Stimulated activated CD8-positive, alpha-beta memory T cell treated with anti-CD3 and anti-CD28 coated beads, Interleukin-4, amount 100 ng/mL, for 24 hours (primary cell): ENCODE results near the gene DMD.

ENCODE experiments used
- DNase-seq: peaks from one replicate; pipeline ENCODE4 v3.0.0-alpha.2; 2020; ENCODE audit warnings: low read depth

DMD gene

DNA sequence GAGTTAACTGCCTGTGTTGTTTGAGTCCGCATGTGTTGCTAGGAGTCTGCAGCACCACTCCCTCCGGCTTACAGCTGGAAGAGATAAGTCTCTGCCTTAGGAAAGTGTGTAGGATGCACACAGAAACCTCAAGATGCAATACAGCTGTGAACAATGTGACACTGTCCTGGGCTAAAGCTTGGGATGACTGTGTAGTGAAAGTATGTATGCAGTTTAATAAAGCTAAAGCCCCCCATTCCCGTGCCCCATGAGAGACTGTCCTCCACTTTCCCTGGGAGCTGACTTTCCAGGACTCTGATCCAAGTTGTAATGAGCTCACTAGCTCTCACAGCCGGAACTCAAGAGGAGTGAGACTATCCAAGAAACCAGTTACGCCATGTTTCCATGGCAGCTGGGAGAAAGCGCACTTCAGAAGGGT, 1982.9 kb downstream of the DMD start:
- DNase-seq = no peak

DNA sequence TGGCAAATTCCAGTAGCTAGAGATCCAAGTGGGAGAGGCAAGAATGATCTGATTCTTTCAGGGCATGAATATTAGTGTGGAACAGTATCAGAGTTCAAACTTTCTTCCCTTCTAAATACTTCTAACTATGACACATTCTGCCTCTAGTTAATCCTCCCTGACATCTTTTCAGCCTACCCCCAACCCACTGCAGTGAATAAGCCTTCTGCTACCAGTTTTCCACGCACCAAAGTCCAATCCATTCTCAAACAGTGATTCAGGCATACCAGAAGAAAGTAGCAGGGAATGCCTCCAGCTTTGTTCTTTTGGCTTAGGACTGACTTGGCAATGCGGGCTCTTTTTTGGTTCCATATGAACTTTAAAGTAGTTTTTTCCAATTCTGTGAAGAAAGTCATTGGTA, 1984.1 kb downstream of the DMD start:
- DNase-seq = no peak

DNA sequence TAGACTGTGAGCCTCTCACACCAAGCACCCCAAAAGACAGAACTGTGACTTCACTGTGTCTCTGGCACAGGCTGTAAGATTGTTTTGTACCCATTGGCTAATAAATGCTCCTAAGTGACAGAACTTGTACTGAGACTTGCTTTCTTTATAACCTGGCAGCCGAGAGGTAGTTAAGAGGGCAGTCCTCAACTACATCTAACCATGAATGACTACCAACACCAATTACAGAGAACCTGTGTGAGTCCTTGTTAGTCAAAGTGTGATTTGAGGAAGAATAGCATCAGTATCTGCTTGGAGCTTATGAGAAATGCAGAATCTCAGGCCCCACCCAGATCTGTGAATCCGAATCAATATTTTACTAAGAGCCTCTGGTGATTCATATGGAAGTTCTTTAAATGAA, 1985.5 kb downstream of the DMD start:
- no peak for DNase-seq

DNA sequence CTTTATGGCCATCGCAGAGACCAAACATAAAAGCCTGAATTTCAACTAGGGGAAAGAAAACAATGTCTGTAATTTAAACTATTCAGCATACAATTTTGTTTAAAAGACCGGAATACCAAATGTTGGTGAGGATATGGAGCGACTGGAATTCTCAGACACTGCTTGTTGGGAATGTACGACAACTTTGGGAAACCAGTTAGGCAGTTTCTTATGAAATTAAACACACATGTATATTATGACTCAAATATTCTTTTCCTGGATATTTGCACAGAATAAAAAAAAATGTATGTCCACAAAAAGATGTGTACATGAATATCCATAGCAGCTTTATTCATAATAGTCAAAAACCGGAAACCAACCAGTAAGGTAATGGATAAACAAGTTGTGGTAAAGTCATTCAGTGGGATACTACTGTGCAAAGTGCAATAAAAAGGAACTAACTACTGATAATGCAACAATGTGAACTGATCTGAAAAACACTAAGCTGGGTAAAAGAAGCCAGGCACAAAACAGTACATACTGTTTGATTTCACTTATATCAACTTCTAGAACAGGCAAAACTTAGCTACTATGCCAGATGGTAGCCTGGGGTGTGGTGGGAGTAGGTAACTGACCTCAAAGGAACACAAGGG, 1986.9 kb downstream of the DMD start:
- DNase-seq = no peak

DNA sequence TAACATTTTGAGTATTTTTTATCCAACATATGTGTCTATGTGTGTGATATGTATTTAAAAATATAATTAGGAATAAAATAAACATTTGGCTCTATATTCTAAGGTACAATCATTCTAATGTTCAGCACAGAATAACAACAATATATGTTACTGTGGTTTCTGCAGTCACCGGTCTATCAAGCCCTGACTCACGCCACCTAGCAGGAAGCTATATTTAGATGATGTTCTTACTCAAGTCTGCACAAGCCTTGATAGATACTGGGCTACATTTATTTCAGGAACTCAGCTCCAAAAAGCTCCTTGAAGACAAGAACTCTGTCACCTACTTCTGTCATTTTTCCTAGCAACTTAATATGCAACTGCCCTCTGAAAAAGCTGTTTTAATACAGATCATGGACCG, 1987.5 kb downstream of the DMD start:
- DNase-seq = no peak

DNA sequence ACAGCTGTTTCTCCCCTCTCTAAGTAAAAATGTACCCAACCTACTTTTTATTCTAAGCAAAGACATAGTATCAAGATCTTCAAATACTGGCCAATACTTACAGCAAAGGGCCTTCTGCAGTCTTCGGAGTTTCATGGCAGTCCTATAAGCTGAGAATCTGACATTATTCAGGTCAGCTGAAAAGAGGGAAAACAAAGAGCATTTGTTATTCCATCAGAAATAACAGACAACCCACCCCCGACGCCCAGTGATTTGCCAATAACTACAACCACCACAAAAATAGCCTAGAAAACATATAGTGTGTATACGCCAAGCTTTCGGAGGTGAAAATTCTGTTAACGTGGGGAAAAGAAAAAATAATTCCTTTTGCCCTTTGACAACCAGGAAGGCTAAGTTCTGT, 1988.4 kb downstream of the DMD start:
- no peak for DNase-seq

DNA sequence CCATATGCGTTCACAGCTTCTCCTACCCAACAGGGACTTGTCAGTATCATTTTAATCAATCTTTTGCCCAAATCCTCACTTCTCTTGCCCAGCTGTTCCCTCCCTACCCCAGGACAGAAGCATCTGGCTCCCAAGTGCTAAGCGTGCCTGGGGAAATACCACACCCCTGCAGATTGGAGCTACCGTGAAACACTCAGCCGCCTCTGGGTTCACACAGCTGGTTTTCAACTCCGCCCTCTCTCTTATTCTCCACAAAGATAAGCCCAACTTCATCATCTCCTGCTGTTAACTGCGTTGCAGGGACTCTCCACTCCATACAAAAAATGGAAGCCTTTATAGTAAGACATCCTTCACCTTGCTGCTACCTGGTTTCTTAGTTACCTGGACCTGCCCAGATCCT, 1992.2 kb downstream of the DMD start:
- no peak for DNase-seq

DNA sequence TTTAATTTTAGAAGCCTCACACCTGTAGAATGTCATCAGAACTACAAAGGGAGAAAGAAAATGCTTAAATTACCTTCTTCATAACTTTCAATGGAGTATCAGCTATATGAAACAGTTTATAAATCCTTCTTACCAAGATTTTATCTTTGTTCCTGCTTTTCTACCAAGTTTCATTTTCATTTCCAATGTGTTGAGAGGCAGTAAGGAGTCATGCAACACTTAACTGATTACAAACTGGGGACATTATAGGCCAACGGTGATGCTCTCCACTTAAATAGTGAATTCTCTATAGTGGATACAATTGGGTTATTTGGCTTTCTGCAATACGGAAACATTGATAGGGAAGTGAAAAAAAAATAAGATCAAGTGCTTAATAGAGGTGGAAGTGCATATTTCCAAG, 1994.3 kb downstream of the DMD start:
- DNase-seq = no peak

DNA sequence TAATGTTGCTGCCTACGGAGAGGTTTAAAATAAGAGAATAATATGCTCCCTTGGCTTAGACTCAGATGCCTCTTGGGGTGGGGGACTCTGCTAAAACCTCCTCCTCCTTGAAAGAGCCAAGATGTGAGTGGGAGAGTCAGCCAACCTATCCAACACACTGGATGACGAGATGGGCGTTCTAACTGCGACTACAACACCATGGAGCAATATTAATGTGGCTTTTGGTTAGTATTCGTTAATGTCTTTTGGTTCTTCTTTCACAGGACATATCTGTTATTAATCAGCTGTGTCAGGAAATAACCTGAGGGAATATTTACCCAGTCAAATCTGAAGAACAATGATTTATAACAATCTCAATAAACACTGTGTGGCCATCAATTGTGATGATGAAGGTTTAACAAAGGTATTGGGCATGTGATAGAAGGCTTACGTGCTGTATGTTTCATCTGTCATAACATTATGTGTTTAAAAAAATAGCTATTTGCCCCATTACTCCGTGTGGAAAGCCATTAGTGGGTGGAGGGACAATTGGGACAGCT, 1996.0 kb downstream of the DMD start:
- no peak for DNase-seq

DNA sequence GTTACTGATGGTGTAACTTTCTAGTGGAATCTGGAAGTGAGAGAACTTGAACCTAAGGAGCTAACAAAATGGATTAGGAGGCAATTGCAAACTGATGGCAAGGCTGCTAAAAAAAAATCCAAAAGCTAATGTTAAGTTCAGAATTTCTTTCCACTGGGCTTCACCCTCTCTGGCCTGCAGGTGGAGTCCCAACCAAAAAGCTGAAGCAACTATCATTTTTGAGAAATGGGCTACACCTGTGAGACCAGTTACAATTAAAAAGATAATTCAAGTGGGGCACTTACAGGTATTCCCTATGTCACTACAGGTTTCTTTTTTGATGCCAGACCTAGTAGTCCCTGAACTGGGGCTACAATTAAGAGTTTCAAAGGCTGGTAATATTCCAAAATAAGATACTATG, 1997.4 kb downstream of the DMD start:
- DNase-seq = no peak

DNA sequence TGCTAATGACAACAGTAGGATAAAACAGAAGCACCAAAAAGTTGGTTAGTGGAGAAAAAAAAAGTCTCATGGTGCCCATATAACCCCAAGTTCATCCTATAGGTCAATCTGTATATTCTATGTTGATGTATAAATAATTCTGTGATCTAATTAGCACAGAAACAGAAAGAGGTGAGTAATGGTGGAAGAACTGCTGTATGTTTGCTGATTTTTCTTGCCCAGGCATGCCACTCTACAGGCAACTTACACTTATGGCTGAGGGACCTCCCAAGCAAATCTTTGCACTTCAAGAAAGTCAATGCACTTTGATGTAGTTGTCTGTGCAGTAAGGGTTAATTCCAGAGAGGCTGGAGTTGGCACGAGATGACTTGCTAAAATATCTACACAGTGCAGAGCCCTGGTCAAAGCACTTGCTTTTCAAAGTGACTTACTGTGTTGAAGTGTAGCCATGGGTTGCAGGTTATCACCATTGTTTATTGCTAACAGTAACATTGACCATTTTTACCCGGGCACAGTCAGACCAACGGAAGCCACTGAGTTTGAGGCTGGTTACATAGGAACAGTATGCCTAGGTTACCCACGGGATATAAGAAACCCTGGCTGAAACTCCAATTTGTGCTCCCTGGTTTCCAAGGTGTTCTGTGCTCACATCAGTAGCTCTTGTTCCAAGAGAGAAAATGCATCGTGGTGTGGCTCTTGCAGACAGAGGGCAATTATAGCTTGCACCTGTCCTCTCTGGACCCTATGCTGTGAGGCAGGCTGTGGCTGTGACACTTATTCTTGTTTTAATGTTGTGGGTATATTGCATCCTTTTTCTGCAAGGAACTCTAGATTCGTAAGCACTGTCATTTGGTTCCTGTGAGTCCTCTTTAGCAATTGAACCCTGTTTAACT, 1998.2 kb downstream of the DMD start:
- DNase-seq = no peak

DNA sequence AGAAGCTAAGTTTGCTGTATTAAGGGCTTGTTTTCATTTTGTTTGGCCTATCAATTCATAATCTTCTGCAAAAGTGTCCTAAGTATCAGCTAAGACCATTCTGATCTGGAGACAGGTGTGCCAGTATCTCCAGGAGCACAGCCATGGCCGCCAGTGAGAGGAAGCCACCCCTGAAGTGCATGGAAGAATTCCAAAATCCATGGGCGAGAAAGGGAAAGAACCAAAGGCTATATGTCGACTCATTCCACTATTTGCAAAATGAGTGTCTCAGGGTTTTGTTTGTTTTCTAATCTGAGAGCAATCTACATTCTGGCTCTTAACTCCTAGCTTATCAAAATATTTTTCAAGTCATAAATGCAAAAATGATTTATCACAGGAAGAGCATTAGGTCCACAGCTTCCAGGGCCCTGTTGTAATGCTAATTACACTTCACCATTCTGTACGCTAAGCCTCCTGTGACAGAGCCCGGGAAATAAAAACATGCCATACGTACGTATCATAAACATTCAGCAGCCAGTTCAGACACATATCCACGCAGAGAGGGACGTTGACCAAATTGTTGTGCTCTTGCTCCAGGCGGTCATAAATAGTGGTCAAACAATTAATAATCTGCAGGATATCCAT, 2002.2 kb downstream of the DMD start:
- no peak for DNase-seq

DNA sequence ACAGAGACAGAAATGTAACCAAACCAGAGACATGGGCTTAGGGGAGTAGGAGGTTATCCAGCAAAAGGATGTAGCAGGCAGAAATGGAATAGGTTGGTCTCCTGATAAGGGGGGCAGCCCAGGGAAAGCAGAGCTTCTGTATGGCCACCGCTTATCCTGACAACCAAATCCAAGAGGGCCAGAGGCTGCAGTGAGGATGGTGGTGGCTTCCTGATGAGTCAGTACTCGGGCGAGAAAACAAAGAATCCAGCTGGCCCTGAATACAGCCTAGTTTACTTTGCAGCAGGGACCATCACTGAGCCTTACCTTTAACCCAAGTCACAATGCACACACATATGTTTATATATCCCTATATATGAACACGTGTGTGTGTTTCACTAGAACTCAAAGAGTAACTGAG, 2009.8 kb downstream of the DMD start:
- no peak for DNase-seq

DNA sequence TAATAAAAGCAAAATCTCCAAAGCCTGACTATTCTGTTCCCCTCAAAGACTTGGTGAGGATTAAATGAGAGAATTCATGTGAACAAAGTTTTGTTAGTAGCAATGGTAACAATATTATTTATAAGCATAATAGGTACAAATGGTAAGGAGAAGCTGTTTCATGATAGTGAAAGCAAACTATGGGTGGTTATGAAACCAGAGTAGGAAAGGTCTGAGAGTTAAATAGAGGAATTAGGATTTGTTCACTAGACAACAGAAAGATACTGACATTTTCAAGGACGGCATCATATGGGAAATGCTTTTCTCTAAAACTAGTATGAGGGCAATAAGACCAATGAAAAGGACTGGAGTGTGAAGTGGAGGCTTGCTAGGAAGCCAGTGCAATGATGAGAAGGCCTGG, 2010.9 kb downstream of the DMD start:
- no peak for DNase-seq

DNA sequence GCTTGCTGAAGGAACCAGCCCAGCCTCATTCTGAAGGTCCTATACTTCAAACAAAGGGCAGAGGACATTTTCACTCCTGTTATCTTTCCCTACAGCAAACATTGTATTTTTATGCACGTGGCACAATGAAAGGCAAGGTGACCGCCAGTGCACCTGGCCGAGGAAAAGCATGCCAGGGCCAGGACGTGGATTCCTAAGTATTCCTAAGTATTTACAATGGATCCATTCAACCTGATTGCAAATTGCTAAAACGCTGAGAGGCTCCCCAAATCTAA, 2011.6 kb downstream of the DMD start:
- DNase-seq = no peak

DNA sequence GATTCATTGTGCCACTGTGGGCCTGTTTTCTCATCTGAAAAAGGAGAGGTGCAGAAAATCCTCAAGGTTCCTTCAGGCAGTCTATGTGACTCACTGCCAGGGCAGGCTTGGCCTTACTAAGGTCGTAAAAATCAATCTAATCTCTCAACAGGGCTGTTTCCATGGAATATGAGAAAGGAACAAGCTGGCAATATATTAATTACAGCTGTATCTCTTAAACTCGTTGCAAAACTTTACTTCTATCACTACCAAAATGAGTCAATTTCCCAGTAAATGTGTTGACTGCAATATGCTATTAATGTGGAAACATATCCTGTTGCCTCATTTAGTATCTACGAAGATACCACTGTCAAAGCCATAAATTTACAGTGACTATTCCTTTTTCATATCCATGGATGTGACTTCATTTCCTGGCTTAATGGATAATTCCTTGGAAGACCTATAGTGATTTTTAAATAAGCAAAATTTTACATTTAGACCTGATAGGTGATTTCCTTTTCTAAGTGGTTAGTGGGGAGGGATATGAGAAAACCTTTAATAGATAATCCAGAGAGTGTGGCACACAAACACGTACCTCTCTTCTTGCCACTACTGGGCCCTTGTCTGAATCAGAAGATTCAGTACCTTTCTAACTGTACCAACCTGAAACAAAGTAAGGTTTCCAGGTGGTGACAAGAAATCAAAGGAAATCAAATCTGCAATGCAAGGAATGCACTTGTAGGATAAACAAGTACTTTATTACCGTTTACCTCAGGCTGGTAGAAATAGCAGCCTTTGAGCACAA, 2012.1 kb downstream of the DMD start:
- DNase-seq = no peak

DNA sequence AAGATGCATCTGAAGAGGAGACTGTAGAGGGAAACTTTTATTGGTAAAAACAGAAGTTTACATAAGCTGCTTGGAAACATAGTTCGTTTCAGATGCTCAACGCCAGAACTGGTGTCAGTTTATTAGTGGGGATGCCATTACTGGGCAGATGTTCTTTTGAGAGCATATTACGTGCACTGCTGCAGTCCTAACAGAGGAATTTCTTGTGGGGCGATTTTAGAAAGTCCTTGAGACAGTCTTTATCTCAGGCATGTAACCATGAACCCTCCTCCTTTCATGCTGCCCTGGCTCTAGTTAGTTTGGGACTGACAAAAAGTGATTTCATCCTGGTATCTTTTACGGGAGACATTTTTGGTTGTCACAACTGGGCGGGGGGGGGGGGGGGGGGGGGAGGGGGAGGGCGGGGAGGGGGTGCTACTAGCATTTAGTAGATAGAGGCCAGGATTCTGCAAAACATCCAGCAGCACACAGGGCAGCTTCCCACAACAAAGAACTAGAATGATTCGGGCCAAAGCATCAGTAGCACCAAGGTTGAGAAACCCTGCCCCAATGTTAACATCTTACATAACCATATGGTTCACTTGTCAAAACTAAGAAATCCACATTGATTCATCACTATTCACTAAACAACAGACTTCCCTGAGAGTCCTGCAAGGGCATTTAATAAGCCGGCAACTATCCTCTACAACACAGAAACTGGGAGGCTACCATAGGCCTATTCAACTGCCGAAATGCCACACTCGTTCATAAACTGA, 2021.0 kb downstream of the DMD start:
- no peak for DNase-seq

DNA sequence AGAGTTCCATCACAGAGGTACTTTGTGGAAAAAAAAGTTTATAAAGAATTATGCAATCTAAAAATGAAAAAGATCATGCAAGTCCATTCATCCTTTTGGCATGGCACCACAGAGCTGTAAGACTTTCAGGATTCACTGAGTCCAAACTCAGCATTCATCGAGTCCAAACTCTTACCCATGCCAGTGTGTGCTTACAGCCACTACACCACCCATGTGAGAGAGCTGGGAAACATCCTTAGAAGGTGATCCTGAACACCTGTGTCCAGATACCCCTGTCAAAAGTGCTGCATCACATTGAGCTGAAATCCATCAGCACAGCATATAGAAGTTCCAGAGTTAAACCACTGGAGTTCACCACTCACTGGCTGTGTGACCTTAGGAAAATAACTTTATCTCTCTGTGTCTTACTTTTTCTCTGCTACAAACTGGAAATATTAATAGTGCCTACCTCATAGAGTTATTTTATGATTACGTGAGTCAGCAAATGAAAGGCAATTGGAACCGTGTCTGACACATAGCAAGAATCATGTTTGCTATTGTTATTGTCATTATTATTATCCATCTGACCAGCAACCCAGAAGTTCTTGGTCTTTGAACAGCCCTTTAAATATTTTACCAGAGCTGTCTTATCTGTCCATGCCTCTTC, 2024.5 kb downstream of the DMD start:
- no peak for DNase-seq

DNA sequence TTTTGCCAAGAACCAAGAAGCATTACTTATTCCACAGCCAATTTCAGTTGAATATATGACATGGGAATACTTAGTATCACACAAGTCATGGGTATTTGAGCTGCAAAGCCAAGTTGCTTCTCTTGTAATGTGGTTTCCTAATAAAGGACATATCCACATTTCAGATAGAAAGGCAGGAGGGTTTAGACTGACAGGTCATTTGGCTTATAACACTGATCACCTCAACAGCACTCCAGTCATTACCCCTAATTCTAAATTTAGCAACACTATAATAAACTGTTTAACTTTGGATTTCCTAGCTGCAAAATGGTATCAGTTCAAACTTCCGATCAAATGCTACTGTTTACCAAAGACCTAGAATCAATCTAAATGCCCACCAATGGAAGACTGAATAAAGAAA, 2025.5 kb downstream of the DMD start:
- DNase-seq = no peak

DNA sequence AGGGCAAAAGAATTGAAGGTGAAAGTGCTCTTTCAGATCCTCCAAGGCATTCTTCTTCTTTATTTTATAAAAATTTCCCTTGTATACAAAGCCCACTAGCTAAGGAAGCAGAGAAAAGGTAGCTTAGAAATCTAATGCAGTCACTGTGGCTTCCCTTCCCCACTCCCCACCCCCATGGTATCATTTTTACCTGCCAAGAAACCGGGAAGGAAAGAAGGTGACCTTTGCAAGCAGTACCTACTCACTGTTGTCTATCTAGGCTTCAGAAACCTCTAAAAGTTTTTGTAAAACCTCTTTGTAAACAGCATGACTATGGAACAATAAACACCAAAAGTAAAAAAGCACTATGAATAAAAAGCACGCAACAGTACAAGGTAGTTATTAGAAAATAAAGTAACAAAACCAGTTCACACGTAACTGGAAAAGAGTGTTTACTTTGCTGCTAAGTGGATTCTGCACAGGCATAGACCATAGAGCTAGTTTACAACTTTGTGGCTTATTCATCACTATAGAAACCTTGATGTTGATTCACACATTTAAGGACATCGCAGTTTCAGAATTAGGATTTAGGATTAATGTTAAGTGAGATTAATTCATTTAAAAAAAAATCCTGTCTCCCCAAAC, 2029.9 kb downstream of the DMD start:
- DNase-seq = no peak

DNA sequence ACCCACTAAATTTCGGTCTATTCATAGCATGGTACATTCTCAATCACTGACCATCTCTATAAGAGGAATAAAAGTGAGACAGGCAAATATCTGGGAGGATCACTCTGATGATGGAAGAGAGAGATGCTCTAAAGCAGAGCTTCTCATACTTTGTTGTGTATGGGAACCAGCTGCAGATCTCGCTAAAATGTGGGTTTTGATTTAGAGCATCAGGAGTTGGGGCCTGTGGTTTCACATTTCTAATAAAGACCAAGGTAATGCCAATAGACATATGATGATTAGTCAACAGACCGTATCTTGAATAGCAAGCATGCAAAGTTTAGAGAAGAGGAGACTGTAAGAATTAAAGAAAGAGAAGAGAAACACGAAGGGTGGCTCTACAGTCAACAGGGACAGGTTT, 2032.1 kb downstream of the DMD start:
- DNase-seq = no peak
